ENCODE measurements around the gene HLA-DOA. TPM values are rescaled to one million over a fixed set of nuclear protein-coding genes. Genes with fewer than 3 reads are reported as not detected.

HLA-DOA gene
- total RNA-seq, 2 experiments from 2014 or later = 3.4 to 4.1 TPM

DNA sequence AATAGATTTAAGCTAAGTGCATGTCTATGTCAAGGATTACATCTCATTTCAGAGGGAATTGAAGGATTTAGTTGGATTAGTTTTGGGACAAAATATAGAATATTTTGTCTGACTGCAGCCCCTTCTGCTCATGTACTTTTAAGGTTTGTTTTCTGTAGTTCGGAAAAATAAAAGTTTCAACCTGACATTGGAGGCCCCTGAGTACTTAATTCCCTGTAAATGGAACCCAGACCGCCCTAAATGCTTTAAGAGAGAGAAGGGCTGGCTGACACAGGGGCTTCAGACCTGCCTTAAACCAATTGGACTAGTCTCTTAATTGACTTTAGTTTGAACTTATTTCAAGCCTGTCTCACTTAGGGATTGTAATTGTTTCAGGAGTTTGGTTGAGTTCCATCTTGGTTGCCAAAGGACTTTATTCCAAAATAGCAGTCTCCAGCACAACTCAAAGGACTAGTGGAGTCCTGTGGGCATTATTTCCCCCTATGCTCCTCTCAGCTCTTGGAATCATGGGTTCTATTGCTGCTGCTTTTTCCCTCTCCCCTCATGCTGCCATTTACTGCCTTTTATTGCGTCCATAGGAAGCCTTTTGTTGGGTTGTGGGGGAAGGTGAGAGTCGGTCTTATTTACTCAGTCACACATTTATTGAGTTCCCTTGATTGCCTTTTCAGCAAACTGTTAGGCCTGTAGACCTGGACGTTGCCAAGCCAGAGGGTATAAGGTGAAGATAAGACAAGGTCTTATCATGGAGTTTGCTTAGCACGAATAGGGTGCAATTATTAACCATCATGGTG is 26.5 kb downstream of the HLA-DOA start:
- no peak for DNase-seq
- no peaks in the 10 kb centered on the region for H3K27me3 Mint-ChIP-seq
- H3K4me1 Mint-ChIP-seq = peaks cover 49% of the 10 kb centered on the region
- no peaks in the 10 kb centered on the region for H3K9me3 Mint-ChIP-seq
- ChIA-PET POLR2A (interaction anchor here (0.6 to 12.4 kb wide), 4 partner anchors 12 to 137 kb away, joined by 3 to 315 read pairs (median 12); partner anchors contain the start of gene BRD2), CTCF (interaction anchor here (0.7 to 4.8 kb wide), 14 partner anchors 8 to 155 kb away, joined by 3 to 140 read pairs (median 8); partner anchors contain the start of genes HLA-DMA and TAP2)
- H3K36me3 Mint-ChIP-seq (ENCODE audit: low read depth) = peaks cover 50% of the 10 kb centered on the region
- no peak overlapping the region for H3K4me3 Mint-ChIP-seq
- H3K27ac Mint-ChIP-seq = no peak overlapping the region

DNA sequence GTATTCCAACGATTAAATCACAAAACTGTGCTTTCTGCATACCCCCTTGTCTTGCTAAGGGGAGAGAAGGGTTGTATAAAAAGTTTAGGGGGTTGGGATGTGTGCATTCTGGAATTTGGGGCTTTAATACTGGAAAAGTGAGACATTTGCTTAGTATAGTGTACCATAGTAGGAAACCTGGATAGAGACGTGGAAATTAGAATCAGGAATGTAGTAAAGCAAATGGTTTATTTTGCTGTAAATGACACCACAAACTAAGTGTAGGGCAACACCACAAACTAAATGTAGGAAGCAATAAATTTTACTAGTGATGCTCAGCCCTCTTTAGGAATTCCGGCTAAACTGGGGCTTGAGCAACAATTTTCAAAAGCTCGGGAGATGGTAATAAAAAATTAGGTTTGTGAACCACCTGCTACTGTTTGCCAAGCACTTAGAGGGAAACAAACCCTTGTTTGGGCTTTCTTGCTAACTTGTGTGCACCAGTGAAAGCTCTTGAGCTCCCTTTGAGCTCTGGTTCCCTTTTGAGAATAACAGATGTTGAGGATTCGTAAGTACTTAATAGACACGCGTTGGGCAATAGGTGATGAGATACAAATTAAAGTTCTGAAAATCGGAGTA is 27.2 kb downstream of the HLA-DOA start:
- DNase-seq = no peak
- H3K4me3 Mint-ChIP-seq = no peak overlapping the region
- peak overlapping the region; percentile 5 for H3K27ac Mint-ChIP-seq
- no peaks in the 10 kb centered on the region for H3K9me3 Mint-ChIP-seq
- ChIA-PET CTCF (interaction anchor here (0.7 to 3.7 kb wide), 7 partner anchors 8 to 144 kb away, joined by 3 to 81 read pairs (median 4); partner anchors contain the start of genes HLA-DMA and TAP2), POLR2A (interaction anchor here (0.6 to 12.4 kb wide), 5 partner anchors 11 to 336 kb away, joined by 3 to 315 read pairs (median 4); partner anchors contain the start of gene BRD2)
- peaks cover 54% of the 10 kb centered on the region for H3K4me1 Mint-ChIP-seq
- H3K27me3 Mint-ChIP-seq = no peaks in the 10 kb centered on the region
- peaks cover 57% of the 10 kb centered on the region for H3K36me3 Mint-ChIP-seq (ENCODE audit: low read depth)

DNA sequence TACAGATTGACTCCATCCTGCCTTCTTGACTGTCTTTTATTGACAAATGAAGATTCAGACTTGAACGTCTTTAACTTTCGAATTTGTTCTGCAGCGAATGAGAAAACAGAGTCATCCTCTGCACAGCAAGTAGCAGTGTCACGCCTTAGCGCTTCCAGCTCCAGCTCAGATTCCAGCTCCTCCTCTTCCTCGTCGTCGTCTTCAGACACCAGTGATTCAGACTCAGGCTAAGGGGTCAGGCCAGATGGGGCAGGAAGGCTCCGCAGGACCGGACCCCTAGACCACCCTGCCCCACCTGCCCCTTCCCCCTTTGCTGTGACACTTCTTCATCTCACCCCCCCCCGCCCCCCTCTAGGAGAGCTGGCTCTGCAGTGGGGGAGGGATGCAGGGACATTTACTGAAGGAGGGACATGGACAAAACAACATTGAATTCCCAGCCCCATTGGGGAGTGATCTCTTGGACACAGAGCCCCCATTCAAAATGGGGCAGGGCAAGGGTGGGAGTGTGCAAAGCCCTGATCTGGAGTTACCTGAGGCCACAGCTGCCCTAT is 28.8 kb downstream of the HLA-DOA start:
- H3K36me3 Mint-ChIP-seq (ENCODE audit: low read depth) = peaks cover 74% of the 10 kb centered on the region
- H3K9me3 Mint-ChIP-seq = no peaks in the 10 kb centered on the region
- no peak overlapping the region for H3K4me3 Mint-ChIP-seq
- ChIA-PET POLR2A (interaction anchor here (1.0 to 12.4 kb wide), 5 partner anchors 9 to 95 kb away, joined by 3 to 315 read pairs (median 5); partner anchors contain the start of genes BRD2 and HLA-DMB), CTCF (interaction anchor here (1.5 to 2.7 kb wide), 6 partner anchors 9 to 95 kb away, joined by 4 to 13 read pairs (median 8); partner anchors contain the start of genes BRD2 and HLA-DMA)
- DNase-seq = no peak
- H3K27ac Mint-ChIP-seq = no peak overlapping the region
- peaks cover 68% of the 10 kb centered on the region for H3K4me1 Mint-ChIP-seq
- H3K27me3 Mint-ChIP-seq = no peaks in the 10 kb centered on the region

DNA sequence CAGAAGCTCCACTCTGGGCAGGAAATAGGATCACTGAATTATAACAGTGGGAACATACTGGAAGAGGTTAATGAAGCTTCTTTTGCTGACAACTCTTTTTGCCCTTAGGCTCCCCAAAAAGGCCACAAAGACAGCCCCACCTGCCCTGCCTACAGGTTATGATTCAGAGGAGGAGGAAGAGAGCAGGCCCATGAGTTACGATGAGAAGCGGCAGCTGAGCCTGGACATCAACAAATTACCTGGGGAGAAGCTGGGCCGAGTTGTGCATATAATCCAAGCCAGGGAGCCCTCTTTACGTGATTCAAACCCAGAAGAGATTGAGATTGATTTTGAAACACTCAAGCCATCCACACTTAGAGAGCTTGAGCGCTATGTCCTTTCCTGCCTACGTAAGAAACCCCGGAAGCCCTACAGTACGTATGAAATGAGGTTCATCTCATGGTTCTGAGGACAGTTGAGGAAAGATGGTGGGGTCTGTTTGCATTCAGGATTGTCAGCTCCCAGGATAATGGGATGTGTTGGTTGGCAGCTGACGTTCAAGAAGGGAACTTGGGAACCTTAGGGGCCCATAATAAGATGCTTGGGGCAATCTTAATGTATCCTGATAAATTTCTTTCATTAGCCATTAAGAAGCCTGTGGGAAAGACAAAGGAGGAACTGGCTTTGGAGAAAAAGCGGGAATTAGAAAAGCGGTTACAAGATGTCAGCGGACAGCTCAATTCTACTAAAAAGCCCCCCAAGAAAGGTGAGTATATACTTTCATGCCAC is 29.5 kb downstream of the HLA-DOA start:
- no peaks in the 10 kb centered on the region for H3K9me3 Mint-ChIP-seq
- H3K36me3 Mint-ChIP-seq (ENCODE audit: low read depth) = peaks cover 80% of the 10 kb centered on the region
- H3K27ac Mint-ChIP-seq = no peak overlapping the region
- CTCF ChIA-PET = interaction anchor here (1.5 to 2.7 kb wide), 6 partner anchors 9 to 94 kb away, joined by 4 to 13 read pairs (median 8); partner anchors contain the start of genes BRD2 and HLA-DMA
- peaks cover 73% of the 10 kb centered on the region for H3K4me1 Mint-ChIP-seq
- no peak for DNase-seq
- no peaks in the 10 kb centered on the region for H3K27me3 Mint-ChIP-seq
- no peak overlapping the region for H3K4me3 Mint-ChIP-seq
- POLR2A ChIA-PET = interaction anchor here (0.6 to 12.4 kb wide), 11 partner anchors 9 to 135 kb away, joined by 3 to 315 read pairs (median 4); partner anchors contain the start of genes BRD2, HLA-DMB, PSMB9 and TAP1

DNA sequence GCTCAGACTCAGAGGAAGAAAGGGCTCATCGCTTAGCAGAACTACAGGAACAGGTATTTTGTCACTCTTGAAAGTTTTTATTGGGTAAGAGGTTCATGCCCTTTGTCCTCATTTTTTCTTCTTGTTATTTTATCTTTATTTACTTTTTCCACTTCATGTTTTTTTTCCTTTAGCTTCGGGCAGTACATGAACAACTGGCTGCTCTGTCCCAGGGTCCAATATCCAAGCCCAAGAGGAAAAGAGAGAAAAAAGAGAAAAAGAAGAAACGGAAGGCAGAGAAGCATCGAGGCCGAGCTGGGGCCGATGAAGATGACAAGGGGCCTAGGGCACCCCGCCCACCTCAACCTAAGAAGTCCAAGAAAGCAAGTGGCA is 31.5 kb downstream of the HLA-DOA start:
- no peaks in the 10 kb centered on the region for H3K9me3 Mint-ChIP-seq
- no peak overlapping the region for H3K4me3 Mint-ChIP-seq
- H3K27me3 Mint-ChIP-seq = no peaks in the 10 kb centered on the region
- CTCF ChIA-PET = interaction anchor here (0.6 to 13.5 kb wide), 4 partner anchors 25 to 92 kb away, joined by 3 to 259 read pairs (median 32); partner anchors contain the start of gene HLA-DMA
- peaks cover 97% of the 10 kb centered on the region for H3K36me3 Mint-ChIP-seq (ENCODE audit: low read depth)
- POLR2A ChIA-PET = interaction anchor here (0.6 to 17.7 kb wide), 7 partner anchors 10 to 124 kb away, joined by 3 to 538 read pairs (median 4); partner anchors contain the start of genes BRD2, HLA-DMA, PSMB9 and TAP1
- H3K27ac Mint-ChIP-seq = no peak overlapping the region
- H3K4me1 Mint-ChIP-seq = peaks cover 66% of the 10 kb centered on the region
- no peak for DNase-seq

DNA sequence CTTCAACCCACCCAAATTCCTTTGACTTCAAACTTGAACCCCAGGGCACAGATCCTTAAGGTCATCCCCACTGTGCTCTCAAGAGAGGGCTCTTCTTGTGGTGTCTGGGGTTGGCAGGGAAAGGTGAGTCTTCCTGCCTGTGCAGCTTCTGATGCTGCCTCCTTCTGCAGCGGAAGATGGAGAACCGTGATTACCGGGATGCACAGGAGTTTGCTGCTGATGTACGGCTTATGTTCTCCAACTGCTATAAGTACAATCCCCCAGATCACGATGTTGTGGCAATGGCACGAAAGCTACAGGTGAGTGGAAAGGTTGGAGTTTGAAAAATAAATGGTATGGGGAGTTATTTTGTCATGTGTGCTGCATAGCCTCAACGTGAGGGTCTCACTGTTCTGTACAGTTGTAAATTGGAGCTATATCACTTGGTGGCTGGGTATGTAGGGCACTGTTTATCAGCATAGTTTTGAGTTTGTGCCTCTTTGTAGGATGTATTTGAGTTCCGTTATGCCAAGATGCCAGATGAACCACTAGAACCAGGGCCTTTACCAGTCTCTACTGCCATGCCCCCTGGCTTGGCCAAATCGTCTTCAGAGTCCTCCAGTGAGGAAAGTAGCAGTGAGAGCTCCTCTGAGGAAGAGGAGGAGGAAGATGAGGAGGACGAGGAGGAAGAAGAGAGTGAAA is 32.0 kb downstream of the HLA-DOA start:
- no peak for DNase-seq
- no peaks in the 10 kb centered on the region for H3K9me3 Mint-ChIP-seq
- H3K27ac Mint-ChIP-seq = peak overlapping the region; percentile 43
- H3K27me3 Mint-ChIP-seq = no peaks in the 10 kb centered on the region
- ChIA-PET CTCF (interaction anchor here (1.1 to 13.5 kb wide), 3 partner anchors 24 to 91 kb away, joined by 3 to 259 read pairs (median 62); partner anchors contain the start of gene HLA-DMA), POLR2A (interaction anchor here (0.6 to 17.7 kb wide), 7 partner anchors 10 to 124 kb away, joined by 3 to 538 read pairs (median 4); partner anchors contain the start of genes BRD2, HLA-DMA, PSMB9 and TAP1)
- no peak overlapping the region for H3K4me3 Mint-ChIP-seq
- H3K36me3 Mint-ChIP-seq (ENCODE audit: low read depth) = peaks cover 100% of the 10 kb centered on the region
- H3K4me1 Mint-ChIP-seq = peaks cover 65% of the 10 kb centered on the region

DNA sequence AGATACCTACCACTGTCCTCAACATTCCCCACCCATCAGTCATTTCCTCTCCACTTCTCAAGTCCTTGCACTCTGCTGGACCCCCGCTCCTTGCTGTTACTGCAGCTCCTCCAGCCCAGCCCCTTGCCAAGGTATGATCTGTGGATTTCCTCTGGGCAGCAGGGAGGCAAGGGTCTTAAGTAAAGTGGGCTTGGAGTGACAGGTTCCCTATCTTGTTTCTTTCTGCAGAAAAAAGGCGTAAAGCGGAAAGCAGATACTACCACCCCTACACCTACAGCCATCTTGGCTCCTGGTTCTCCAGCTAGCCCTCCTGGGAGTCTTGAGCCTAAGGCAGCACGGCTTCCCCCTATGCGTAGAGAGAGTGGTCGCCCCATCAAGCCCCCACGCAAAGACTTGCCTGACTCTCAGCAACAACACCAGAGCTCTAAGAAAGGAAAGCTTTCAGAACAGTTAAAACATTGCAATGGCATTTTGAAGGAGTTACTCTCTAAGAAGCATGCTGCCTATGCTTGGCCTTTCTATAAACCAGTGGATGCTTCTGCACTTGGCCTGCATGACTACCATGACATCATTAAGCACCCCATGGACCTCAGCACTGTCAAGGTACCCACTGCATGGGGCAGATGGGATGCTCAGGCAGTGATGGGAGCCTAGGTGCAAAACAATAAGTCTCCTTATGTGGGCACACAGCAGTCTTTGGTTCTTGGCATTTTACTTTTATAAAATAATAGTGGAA is 32.9 kb downstream of the HLA-DOA start:
- ChIA-PET CTCF (interaction anchor here (0.6 to 13.5 kb wide), 4 partner anchors 8 to 91 kb away, joined by 3 to 259 read pairs (median 34); partner anchors contain the start of gene HLA-DMA), POLR2A (interaction anchor here (0.9 to 17.7 kb wide), 8 partner anchors 8 to 134 kb away, joined by 3 to 656 read pairs (median 14); partner anchors contain the start of genes BRD2, HLA-DMA, PSMB8 and TAP2)
- Mint-ChIP-seq H3K36me3 (ENCODE audit: low read depth) (peaks cover 98% of the 10 kb centered on the region), H3K4me3 (peak overlapping the region; percentile 97), H3K4me1 (peaks cover 60% of the 10 kb centered on the region), H3K9me3 (no peaks in the 10 kb centered on the region), H3K27me3 (no peaks in the 10 kb centered on the region), H3K27ac (peak overlapping the region; percentile 63)
- DNase-seq = no peak

DNA sequence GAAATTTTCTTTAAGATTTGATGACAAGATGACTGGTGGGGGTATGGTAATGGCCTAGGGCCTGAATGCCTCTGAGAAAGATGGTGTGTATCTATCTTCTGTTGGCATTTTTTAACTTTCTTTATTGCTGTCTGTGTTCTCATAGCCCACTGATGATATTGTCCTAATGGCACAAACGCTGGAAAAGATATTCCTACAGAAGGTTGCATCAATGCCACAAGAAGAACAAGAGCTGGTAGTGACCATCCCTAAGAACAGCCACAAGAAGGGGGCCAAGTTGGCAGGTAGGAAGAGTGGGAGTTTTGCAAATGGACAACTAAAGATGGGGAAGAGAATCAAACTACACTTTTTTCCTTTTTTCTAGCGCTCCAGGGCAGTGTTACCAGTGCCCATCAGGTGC is 33.5 kb downstream of the HLA-DOA start:
- peak overlapping the region; percentile 97 for H3K4me3 Mint-ChIP-seq
- POLR2A ChIA-PET = interaction anchor here (0.9 to 17.7 kb wide), 7 partner anchors 8 to 134 kb away, joined by 3 to 656 read pairs (median 301); partner anchors contain the start of genes BRD2, HLA-DMA, PSMB8 and PSMB9
- H3K27me3 Mint-ChIP-seq = no peaks in the 10 kb centered on the region
- no peak for DNase-seq
- peaks cover 60% of the 10 kb centered on the region for H3K4me1 Mint-ChIP-seq
- H3K9me3 Mint-ChIP-seq = no peaks in the 10 kb centered on the region
- H3K27ac Mint-ChIP-seq = peak overlapping the region; percentile 63
- CTCF ChIA-PET = interaction anchor here (0.6 to 13.5 kb wide), 5 partner anchors 8 to 90 kb away, joined by 3 to 259 read pairs (median 62); partner anchors contain the start of gene HLA-DMA
- H3K36me3 Mint-ChIP-seq (ENCODE audit: low read depth) = peaks cover 98% of the 10 kb centered on the region

DNA sequence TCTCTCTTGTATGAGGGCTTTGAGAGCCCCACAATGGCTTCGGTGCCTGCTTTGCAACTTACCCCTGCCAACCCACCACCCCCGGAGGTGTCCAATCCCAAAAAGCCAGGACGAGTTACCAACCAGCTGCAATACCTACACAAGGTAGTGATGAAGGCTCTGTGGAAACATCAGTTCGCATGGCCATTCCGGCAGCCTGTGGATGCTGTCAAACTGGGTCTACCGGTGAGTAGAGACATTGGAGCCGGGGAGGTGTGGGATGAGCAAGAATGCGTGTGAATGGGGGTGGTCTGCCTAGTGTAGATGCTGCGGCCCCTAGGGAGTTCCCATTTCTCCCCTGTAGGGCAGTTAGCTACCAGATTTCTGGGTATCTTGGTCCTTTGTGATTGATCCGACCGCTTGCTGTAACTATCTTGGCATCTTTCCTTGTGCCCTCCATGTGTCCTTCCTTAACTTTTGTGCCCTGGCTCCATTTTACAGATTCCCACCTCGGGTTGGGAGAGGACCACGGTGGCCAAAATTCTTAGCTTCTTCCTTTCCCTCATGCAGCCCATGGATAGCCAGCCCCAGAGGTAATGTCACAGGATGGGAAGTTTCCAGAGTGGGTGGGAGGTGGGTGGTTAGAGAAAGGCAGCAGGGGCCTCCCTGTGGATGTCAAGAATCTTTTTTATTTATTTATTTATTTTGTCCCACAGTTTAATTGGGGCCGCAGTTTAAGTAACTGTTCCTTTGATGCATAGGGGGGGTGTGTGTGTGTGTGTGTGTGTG is 34.7 kb downstream of the HLA-DOA start:
- CTCF ChIA-PET = interaction anchor here (1.2 to 13.5 kb wide), 7 partner anchors 9 to 135 kb away, joined by 3 to 259 read pairs (median 44); partner anchors contain the start of genes HLA-DMA, HLA-DMB and TAP2
- Mint-ChIP-seq H3K9me3 (no peaks in the 10 kb centered on the region), H3K27me3 (no peaks in the 10 kb centered on the region), H3K27ac (peak overlapping the region; percentile 98), H3K36me3 (ENCODE audit: low read depth) (peaks cover 96% of the 10 kb centered on the region), H3K4me3 (peak overlapping the region; percentile 97), H3K4me1 (peaks cover 49% of the 10 kb centered on the region)
- DNase-seq = no peak
- POLR2A ChIA-PET = interaction anchor here (0.6 to 17.7 kb wide), 22 partner anchors 8 to 1168 kb away, joined by 3 to 656 read pairs (median 14); partner anchors contain the start of genes GPSM3, HLA-DMA, HLA-DMB and HLA-DPA1

DNA sequence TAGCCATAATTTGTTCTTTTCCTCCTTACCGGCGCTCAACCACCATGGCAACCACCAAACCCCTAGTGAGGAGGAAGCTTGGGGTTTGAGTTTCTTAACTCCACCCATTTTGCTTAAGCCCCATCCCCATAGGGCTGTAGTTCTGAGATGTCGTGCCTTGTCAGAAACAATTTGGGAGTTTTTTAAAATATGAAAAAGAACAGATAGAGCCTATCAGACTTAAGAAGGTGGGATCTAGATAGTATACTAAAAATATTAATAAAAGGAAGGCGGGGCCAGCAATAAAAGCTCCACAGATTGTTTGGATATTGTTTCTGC is 35.4 kb downstream of the HLA-DOA start:
- Mint-ChIP-seq H3K36me3 (ENCODE audit: low read depth) (peaks cover 92% of the 10 kb centered on the region), H3K27me3 (no peaks in the 10 kb centered on the region), H3K9me3 (no peaks in the 10 kb centered on the region), H3K4me3 (peak overlapping the region; percentile 97), H3K27ac (peak overlapping the region; percentile 98), H3K4me1 (peaks cover 44% of the 10 kb centered on the region)
- DNase-seq = peak; percentile 50
- POLR2A ChIA-PET = interaction anchor here (0.6 to 17.7 kb wide), 21 partner anchors 8 to 1168 kb away, joined by 3 to 656 read pairs (median 24); partner anchors contain the start of genes GPSM3, HLA-DMA, HLA-DMB and HLA-DPA1
- CTCF ChIA-PET = interaction anchor here (1.2 to 13.5 kb wide), 7 partner anchors 10 to 135 kb away, joined by 3 to 259 read pairs (median 44); partner anchors contain the start of genes HLA-DMA, HLA-DMB and TAP2

All from activated CD4-positive, alpha-beta memory T cell treated with anti-CD3 and anti-CD28 coated beads, Interleukin-2, amount 10 ng/mL, durations not matched to agents 7 days and 5 days (primary cell).